Stimulated activated CD4-positive, alpha-beta T cell treated with anti-CD3 and anti-CD28 coated beads, Interleukin-2, amount 100 ng/mL, for 48 hours (primary cell): ENCODE measurements around the gene MEDAG.

Experiments
- DNase-seq, 2 donors: peaks; one replicate each; pipeline ENCODE4 v3.0.0-alpha.2; 2020

The MEDAG gene

GRCh38 chr13:30905932-30906383, at the start of gene MEDAG:
TSS of gene MEDAG (plus strand) at chr13:30906271. CDS start at chr13:30906516, 245 bp downstream.
- no peak for DNase-seq

GRCh38 chr13:30857018-30857417, 49.1 kb upstream of the MEDAG start:
- no peak for DNase-seq

- no peak for DNase-seq
Measured at GRCh38 chr13:30857636-30858035, 48.4 kb upstream of the MEDAG start.

- no peak for DNase-seq
Measured at GRCh38 chr13:30859326-30859725, 46.7 kb upstream of the MEDAG start.

DNA sequence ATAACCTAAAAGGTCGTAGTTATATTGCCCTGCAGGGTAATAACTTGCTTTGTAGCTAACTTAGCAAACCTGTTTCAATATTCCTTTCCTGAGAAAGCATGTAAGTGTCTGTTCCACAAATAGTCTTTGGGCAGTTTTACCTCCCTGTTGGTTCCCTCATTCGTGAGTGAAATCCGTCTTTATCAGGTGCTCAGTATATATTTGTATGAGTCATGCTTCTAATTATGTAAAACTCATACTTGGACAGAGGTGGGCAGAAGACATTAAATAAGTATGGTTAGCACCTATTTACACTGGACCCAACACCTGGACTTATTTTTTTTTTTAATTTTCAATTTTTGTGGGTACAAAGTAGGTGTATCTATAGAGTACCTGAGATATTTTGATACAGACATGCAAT, 44.9 kb upstream of the MEDAG start:
- DNase-seq, result no peak

GRCh38 chr13:30861836-30862467, 44.1 kb upstream of the MEDAG start:
- DNase-seq, result no peak

GRCh38 chr13:30862707-30863106, 43.4 kb upstream of the MEDAG start:
- DNase-seq, result no peak

DNA sequence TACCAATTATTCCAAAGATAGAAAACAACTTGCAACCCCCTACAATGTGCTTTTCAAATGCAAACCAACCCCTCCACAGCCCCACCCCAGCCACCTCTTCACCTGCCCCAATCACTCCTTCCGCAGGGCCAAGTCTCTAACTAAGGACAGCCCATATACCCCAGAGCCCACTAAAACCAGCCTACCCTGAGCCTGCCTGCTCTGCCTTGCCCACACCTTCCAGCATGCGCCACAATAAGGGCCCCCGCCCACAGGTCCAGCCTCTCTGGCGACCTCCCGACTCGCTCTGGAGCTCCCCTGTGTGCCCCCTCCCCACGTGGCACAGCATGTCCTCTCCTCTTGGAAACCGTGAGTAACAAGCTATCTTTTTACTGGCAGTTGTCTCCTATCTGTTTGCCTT, 42.8 kb upstream of the MEDAG start:
- DNase-seq, result no peak

GRCh38 chr13:30863796-30864195, 42.3 kb upstream of the MEDAG start:
- DNase-seq, result no peak

- no peak for DNase-seq
Measured at GRCh38 chr13:30864433-30865122, 41.5 kb upstream of the MEDAG start.

GRCh38 chr13:30865123-30866049, 40.7 kb upstream of the MEDAG start:
- DNase-seq, result peak; percentile 31 to 57

- no peak for DNase-seq
Measured at GRCh38 chr13:30866677-30867076, 39.4 kb upstream of the MEDAG start.

DNA sequence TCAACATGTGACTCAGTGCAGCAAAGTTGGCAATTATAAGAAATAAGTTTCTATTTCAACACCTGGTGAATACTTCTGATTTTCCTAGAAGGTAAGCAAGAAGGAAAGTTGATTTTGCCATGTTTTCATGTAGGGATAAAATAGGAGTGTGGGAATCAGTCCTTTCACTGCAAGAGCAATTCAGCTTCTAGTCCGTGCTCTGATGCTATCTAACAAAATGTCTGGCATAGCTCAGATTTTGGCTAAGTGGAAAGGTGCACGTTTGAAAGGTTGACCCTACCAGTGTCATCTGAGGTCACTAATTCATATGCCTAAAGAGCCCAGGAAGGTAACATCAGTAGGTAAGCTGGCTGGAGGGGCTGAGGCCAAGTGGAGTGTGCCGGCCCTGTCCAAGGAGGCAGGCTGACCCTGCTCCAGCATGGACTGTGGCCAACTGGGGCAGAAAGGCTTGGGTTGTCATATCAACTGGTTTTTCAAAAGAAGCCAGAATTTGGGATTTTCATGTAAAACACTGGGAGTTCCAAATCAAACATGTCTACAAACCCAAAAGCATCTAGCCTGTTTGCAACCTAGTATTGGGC, 38.9 kb upstream of the MEDAG start:
- DNase-seq, result no peak

DNA sequence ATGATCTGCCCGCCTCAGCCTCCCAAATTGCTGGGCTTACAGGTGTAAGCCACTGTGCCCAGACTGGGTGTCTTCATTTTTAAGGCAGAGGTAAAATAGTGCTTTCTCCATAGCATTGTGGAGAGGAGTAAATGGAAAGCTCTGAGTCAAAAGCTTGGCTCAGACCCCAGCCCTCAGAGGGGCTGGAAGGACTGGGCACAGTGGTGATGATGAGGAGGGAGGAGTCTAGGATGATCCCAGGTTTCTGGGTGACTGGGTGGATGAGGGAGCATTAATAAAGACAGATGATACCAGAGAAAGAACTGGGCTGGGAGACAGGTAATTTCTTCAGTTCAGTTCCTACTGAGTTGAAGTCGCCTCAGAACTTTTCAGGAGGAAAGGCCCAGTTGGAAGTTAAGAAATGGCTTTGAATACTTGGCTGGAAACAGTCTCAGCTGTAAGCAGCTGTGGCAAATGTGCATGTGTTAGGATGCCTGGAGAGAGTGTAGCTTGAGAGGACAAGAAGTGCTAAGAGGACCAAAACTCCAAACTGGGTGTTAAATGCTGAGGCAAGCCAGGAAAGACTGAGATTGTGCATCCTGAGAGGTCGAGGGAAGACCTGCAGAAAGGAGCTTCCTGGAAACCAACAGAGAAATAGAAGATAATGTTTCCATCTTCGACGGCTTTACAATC, 37.1 kb upstream of the MEDAG start:
- DNase-seq, result no peak

DNA sequence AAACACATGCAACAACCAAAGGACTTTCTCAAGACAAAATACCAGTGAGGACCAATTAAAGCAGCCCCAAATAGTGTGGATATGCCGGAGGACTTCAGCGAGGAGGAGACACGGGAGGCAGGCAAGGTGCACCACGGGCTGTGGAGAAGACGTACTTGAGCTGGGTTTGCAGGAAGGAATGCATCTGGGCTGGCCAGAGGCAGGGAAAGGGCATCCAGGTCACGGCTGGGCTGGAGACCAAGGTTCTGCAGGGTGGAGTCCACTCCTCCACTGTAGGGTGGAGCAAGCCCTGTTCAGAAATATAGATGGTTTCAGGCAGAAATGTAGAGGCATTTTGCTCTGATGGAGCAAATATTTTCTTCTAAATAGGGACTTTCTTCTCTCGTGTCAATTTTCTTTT, 36.6 kb upstream of the MEDAG start:
- no peak for DNase-seq

GRCh38 chr13:30870049-30870884, 35.8 kb upstream of the MEDAG start:
- peak; percentile 18 to 21 for DNase-seq

GRCh38 chr13:30870916-30871587, 35.0 kb upstream of the MEDAG start:
- no peak for DNase-seq

DNA sequence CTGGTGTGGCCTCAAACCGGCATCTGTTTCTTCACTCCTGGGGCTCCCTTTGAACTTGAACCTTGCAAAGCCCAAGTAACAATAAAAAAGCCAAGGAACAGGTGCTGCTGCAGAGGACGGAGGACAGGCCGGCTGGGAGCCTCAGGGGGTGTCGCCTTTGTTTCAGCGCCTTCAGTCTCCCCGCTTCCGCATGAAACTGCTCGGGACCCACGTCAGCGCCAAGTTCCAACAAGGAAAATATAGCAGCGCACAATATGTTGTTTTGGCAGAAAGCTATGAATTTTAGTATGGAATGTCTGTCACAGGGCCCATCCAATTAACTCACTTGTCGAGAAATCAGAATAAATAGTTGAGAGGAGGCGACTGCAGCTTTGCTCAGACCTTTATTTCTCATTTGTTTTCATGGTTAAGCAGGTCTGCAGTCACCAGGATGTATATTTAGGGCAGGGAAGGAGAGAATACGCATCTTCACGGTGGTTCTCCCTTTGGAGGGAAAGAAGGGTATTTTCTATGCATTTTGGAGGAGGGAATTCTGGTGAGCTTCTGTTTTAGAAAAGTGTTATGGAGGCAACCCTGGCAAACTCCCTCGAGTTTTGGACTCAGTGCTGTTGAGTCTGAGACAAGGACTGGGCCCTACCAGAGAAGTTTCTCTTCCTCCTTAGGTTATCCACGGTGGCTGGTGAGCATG, 34.3 kb upstream of the MEDAG start:
- DNase-seq, result no peak

DNA sequence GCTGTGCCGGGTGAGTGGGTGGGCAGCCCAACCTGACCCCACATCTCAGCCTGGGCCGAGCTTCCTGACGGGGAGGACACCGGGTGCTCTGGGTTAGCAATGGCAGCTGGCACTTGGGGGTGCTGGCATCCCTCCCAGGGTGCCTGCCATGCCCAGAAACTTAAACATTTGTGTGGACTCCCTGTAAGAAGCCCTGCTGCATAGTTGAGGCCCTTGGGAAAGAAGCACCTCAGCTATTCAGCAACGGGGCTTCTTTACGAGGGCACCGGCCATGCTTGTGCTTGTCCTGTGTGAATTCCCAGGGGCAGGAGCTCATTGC, 33.8 kb upstream of the MEDAG start:
- no peak for DNase-seq

GRCh38 chr13:30872685-30873461, 33.2 kb upstream of the MEDAG start:
- no peak for DNase-seq
